ENCODE measurements around the gene PTPRR.

The PTPRR gene

GRCh38 chr12:70637303-70638085 is 283.0 kb downstream of the PTPRR start, which contains the start of gene PTPRB:
PTPRB (minus strand) TSS chr12:70637429; CDS start chr12:70637395, 34 bp downstream.
- no peak for DNase-seq

- no peak for DNase-seq
Observed at GRCh38 chr12:70635755-70636154, 284.8 kb downstream of the PTPRR start.

GRCh38 chr12:70628701-70629480 is 291.6 kb downstream of the PTPRR start:
- DNase-seq = no peak

GRCh38 chr12:70627677-70628076 is 292.9 kb downstream of the PTPRR start:
- DNase-seq = no peak

GRCh38 chr12:70626180-70626579 is 294.4 kb downstream of the PTPRR start:
- DNase-seq = no peak

GRCh38 chr12:70619471-70620152 is 300.9 kb downstream of the PTPRR start:
- no peak for DNase-seq

- no peak for DNase-seq
Observed at GRCh38 chr12:70618371-70618770, 302.2 kb downstream of the PTPRR start.

GRCh38 chr12:70617450-70617849 is 303.1 kb downstream of the PTPRR start:
- no peak for DNase-seq

- DNase-seq = no peak
Observed at GRCh38 chr12:70615174-70615866, 305.2 kb downstream of the PTPRR start.

- no peak for DNase-seq
Observed at GRCh38 chr12:70609739-70610491, 310.6 kb downstream of the PTPRR start.

GRCh38 chr12:70609203-70609602 is 311.3 kb downstream of the PTPRR start:
- no peak for DNase-seq

- DNase-seq = no peak
Observed at GRCh38 chr12:70608184-70608583, 312.4 kb downstream of the PTPRR start.

GRCh38 chr12:70607107-70607506 is 313.4 kb downstream of the PTPRR start:
- DNase-seq = no peak

- no peak for DNase-seq
Observed at GRCh38 chr12:70605976-70606375, 314.6 kb downstream of the PTPRR start.

GRCh38 chr12:70604662-70605061 is 315.9 kb downstream of the PTPRR start:
- no peak for DNase-seq

GRCh38 chr12:70603044-70603443 is 317.5 kb downstream of the PTPRR start:
- no peak for DNase-seq

- no peak for DNase-seq
Observed at GRCh38 chr12:70598467-70599193, 321.9 kb downstream of the PTPRR start.

GRCh38 chr12:70592664-70593063 is 327.9 kb downstream of the PTPRR start:
- DNase-seq = no peak

GRCh38 chr12:70590549-70591226 is 329.9 kb downstream of the PTPRR start:
- no peak for DNase-seq

- DNase-seq = peak; percentile 35 to 50
Observed at GRCh38 chr12:70590051-70590450, 330.5 kb downstream of the PTPRR start.
